Esophagus muscularis mucosa (tissue), 3 donors: ENCODE results near the gene NR5A2.

Experiments used
- CTCF ChIP-seq, 3 experiments: fragments of 200-600 bp in 2 of 3; fragments of 450-650 bp in 1 of 3; sonication (generic) in 2 of 3; IDR thresholded peaks; one replicate each; pipeline ENCODE4 v1.5.1; 2017 to 2019; ENCODE audit warnings: antibody characterized with exemption in 3 of 3, mild to moderate bottlenecking in 2 of 3, moderate library complexity in 1 of 3
- POLR2A ChIP-seq: fragments of 450-650 bp; IDR thresholded peaks from one replicate; pipeline ENCODE4 v1.6.1; 2017; ENCODE audit warnings: antibody characterized with exemption, moderate library complexity, mild to moderate bottlenecking, low read depth
- POLR2AphosphoS5 ChIP-seq, 2 donors: sonication (generic); formaldehyde crosslinking; IDR thresholded peaks; one replicate each; pipeline ENCODE4 v1.6.1; 2017; ENCODE audit warnings: antibody characterized with exemption in 2 of 2

GRCh38 chr1:199979071-199979470, 48.4 kb upstream of the NR5A2 start:
- TF ChIP-seq CTCF (IDR thresholded peaks at IDR 0.05) = no peak
- TF ChIP-seq POLR2AphosphoS5 (IDR thresholded peaks at IDR 0.05) = no peak
- TF ChIP-seq POLR2A = no peak
